Midbrain (tissue), 1 donor: ENCODE results near the gene PCDHGB1.
"Not testable (repeated sequence)": the region's sequence is repeated elsewhere in the genome, so short reads cannot be mapped to it uniquely, and the experiment has no call there.

Experiments used
- DNase-seq: peaks from one replicate; lab custom pipeline; 2025; lab: John Stamatoyannopoulos, UW

The PCDHGB1 gene

GRCh38 chr5:141346017-141346416, 3.9 kb upstream of the PCDHGB1 start:
- DNase-seq: not testable (repeated sequence)

GRCh38 chr5:141351591-141351990, 1.7 kb downstream of the PCDHGB1 start:
- no peak for DNase-seq

GRCh38 chr5:141354900-141355469, 5.1 kb downstream of the PCDHGB1 start, which contains the start of gene PCDHGA4:
PCDHGA4 (plus strand) TSS chr5:141355021; CDS start chr5:141355108, 87 bp downstream.
- DNase-seq: no peak

GRCh38 chr5:141355641-141356040, 5.7 kb downstream of the PCDHGB1 start:
- no peak for DNase-seq

- DNase-seq: no peak
Observed at GRCh38 chr5:141356133-141356532, 6.2 kb downstream of the PCDHGB1 start.

- no peak for DNase-seq
Observed at GRCh38 chr5:141356950-141357349, 7.1 kb downstream of the PCDHGB1 start.

- DNase-seq: no peak
Observed at GRCh38 chr5:141359790-141360426, 10.0 kb downstream of the PCDHGB1 start, which contains the start of gene PCDHGB2. PCDHGB2 (plus strand) TSS chr5:141359994; CDS start chr5:141360136, 142 bp downstream.

GRCh38 chr5:141360685-141361084, 10.8 kb downstream of the PCDHGB1 start:
- no peak for DNase-seq

GRCh38 chr5:141362719-141363118, 12.8 kb downstream of the PCDHGB1 start:
- no peak for DNase-seq

GRCh38 chr5:141363952-141364660, 14.2 kb downstream of the PCDHGB1 start, which contains the start of gene PCDHGA5:
PCDHGA5 (plus strand) TSS chr5:141364162; CDS start chr5:141364331, 169 bp downstream.
- no peak for DNase-seq

- no peak for DNase-seq
Observed at GRCh38 chr5:141366016-141366896, 16.4 kb downstream of the PCDHGB1 start.

GRCh38 chr5:141369994-141370848, 20.3 kb downstream of the PCDHGB1 start, which contains the start of gene PCDHGB3:
PCDHGB3 (plus strand) TSS chr5:141370242; CDS start chr5:141370395, 153 bp downstream.
- DNase-seq: no peak

GRCh38 chr5:141371572-141372475, 21.9 kb downstream of the PCDHGB1 start:
- no peak for DNase-seq

GRCh38 chr5:141373673-141374317, 23.9 kb downstream of the PCDHGB1 start, which contains the start of gene PCDHGA6:
PCDHGA6 (plus strand) TSS chr5:141373891; CDS start chr5:141374084, 193 bp downstream.
- no peak for DNase-seq

GRCh38 chr5:141374627-141375026, 24.7 kb downstream of the PCDHGB1 start:
- no peak for DNase-seq

- not testable (repeated sequence) for DNase-seq
Observed at GRCh38 chr5:141375444-141376155, 25.7 kb downstream of the PCDHGB1 start.

GRCh38 chr5:141382469-141383294, 32.8 kb downstream of the PCDHGB1 start, which contains the start of gene PCDHGA7:
PCDHGA7 (plus strand) TSS chr5:141382742; CDS start chr5:141382900, 158 bp downstream.
- no peak for DNase-seq
